ENCODE data around the gene COQ4. TPM values are rescaled to one million over a fixed set of nuclear protein-coding genes. Genes with fewer than 3 reads are reported as not detected.

COQ4 gene
- total and polyA plus RNA-seq, 2 of the 8 experiments (the other 6 are each of a cell fraction or from before 2014, with no cell fraction given), result 32.3 to 58.8 TPM

DNA sequence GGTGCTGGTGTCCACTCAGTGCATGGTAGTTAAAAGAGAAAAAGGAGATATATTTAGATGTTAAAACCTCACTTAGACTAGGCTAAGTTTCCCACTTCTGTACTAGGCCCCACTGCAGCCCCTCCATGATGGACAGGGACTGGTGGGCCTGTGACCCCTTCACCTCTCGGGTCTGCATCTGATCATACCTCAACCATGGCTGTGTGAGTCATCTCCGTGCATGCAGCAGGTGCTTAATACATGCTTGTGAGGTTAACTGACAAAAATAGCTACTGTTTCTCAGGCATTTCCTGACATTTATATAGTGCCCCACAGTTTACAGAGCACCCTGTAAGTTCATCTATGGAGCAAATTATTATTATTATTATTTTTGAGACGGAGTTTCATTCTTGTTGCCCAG is 40.1 kb downstream of the COQ4 start (continued):
- TF ChIP-seq CHD1 (IDR thresholded peaks at IDR 0.05; ENCODE audit: low read depth, low read length), result no peak
- no peak for TF ChIP-seq MAFK (IDR thresholded peaks at IDR 0.05; ENCODE audit: low read depth, low read length)
- no peak for TF ChIP-seq POLR2A (IDR thresholded peaks at IDR 0.05; ENCODE audit: control extremely low read depth in 1 of 2, low read depth in 2 of 2, low read length in 2 of 2)
- no peak for TF ChIP-seq CBX8 (IDR thresholded peaks at IDR 0.05; ENCODE audit: borderline replicate concordance, low read depth, low read length)
